Measurements from ENCODE around the gene SOAT2.
"Not testable (repeated sequence)": the region's sequence is repeated elsewhere in the genome, so short reads cannot be mapped to it uniquely, and the experiment has no call there.

DNA sequence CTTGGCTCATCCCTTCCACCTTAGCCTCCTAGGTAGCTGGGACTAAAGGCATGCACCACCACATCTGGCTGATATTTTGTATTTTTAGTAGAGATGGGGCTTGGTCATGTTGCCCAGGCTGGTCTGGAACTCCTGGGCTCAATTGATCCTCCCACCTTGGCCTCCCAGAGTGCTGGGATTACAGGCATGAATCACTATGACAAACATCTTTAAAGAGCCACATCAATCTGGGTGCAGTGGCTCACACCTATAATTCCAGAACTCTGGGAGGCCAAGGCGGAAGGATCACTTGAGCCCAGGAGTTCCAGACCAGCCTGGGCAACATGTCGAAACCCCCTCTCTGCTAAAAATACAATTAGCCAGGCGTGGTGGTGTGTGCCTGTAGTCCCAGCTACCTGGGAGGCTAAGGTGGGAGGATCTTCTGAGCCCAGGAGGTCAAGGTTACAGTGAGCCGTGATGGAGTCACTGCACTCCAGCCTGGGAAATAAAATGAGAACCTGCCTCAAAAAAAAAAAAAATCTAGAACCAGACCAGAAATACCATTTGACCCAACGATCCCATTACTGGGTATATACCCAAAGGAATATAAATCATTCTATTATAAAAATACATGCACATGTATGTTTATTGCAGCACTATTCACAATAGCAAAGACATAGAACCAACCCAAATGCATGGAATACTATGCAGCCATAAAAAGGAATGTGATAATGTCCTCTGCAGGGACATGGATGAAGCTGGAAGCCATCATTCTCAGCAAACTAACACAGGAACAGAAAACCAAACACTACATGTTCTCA, 8.3 kb upstream of the SOAT2 start:
- TF ChIP-seq, protein P1, sequence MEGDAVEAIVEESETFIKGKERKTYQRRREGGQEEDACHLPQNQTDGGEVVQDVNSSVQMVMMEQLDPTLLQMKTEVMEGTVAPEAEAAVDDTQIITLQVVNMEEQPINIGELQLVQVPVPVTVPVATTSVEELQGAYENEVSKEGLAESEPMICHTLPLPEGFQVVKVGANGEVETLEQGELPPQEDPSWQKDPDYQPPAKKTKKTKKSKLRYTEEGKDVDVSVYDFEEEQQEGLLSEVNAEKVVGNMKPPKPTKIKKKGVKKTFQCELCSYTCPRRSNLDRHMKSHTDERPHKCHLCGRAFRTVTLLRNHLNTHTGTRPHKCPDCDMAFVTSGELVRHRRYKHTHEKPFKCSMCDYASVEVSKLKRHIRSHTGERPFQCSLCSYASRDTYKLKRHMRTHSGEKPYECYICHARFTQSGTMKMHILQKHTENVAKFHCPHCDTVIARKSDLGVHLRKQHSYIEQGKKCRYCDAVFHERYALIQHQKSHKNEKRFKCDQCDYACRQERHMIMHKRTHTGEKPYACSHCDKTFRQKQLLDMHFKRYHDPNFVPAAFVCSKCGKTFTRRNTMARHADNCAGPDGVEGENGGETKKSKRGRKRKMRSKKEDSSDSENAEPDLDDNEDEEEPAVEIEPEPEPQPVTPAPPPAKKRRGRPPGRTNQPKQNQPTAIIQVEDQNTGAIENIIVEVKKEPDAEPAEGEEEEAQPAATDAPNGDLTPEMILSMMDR (IDR thresholded peaks at IDR 0.05; ENCODE audit: extremely low read depth in 1 of 2, insufficient read depth in 1 of 2, low read depth in 1 of 2, low read length in 2 of 2) = not testable (repeated sequence)
- not testable (repeated sequence) for TF ChIP-seq EZH2 (IDR thresholded peaks at IDR 0.05; ENCODE audit: borderline replicate concordance, low read depth, low read length, severe bottlenecking); POLR2A (IDR thresholded peaks at IDR 0.05; ENCODE audit: low read depth, low read length); GATA2 (IDR thresholded peaks at IDR 0.05; ENCODE audit: insufficient read depth, insufficient read length, low read depth, low read length)

Measured in endothelial cell of umbilical vein (primary cell).